Measurements from ENCODE around the gene RPL22. TPM values are rescaled to one million over a fixed set of nuclear protein-coding genes. Genes with fewer than 3 reads are reported as not detected.

Gene RPL22
- total and polyA plus RNA-seq, 2 of the 13 experiments (the other 11 are each of a cell fraction or from before 2014, with no cell fraction given), result 214 to 545 TPM

GRCh38 chr1:6205849-6206519 lies 6.6 kb upstream of the RPL22 start, which contains the start of gene RNF207 (continued):
- TF ChIP-seq MYPOP (CRISPR knock-in tag; IDR thresholded peaks at IDR 0.05) (peak; percentile 89), ZBTB38 (CRISPR knock-in tag; IDR thresholded peaks at IDR 0.05) (peak; percentile 18; the same call in 1 of the 2 replicates), ZNF773 (CRISPR knock-in tag; IDR thresholded peaks at IDR 0.05; ENCODE audit: borderline replicate concordance) (no peak), THAP8 (CRISPR knock-in tag; IDR thresholded peaks at IDR 0.05; ENCODE audit: borderline replicate concordance) (no peak), TFDP2 (CRISPR knock-in tag; IDR thresholded peaks at IDR 0.05) (peak; percentile 67; the same call in 1 of the 2 replicates), EEA1 (CRISPR knock-in tag; IDR thresholded peaks at IDR 0.05; ENCODE audit: borderline replicate concordance) (no peak), FOXM1 (CRISPR knock-in tag; IDR thresholded peaks at IDR 0.05) (0 out of 2 replicates have a peak, but pooled peaks have one; percentile 64), ZBTB20 (CRISPR knock-in tag; IDR thresholded peaks at IDR 0.05; ENCODE audit: borderline replicate concordance, low read depth) (peak; percentile 62; the same call in 1 of the 2 replicates), ZNF350 (CRISPR knock-in tag; IDR thresholded peaks at IDR 0.05; ENCODE audit: borderline replicate concordance, low read depth) (peak; percentile 83), ZNF30 (CRISPR knock-in tag; IDR thresholded peaks at IDR 0.05) (0 out of 2 replicates have a peak, but pooled peaks have one; percentile 33), SRSF1 (optimal IDR thresholded peaks at IDR 0.05; ENCODE audit: low read depth, low read length) (no peak), ZSCAN25 (CRISPR knock-in tag; IDR thresholded peaks at IDR 0.05) (peak; percentile 72; the same call in 1 of the 2 replicates), GABPA (IDR thresholded peaks at IDR 0.05; ENCODE audit: low read depth, low read length) (peak; percentile 40; the same call in 1 of the 2 replicates), GABPA (CRISPR knock-in tag; IDR thresholded peaks at IDR 0.05; ENCODE audit: low read depth) (peak; percentile 61; the same call in 1 of the 2 replicates), RCOR2 (CRISPR knock-in tag; IDR thresholded peaks at IDR 0.05) (no peak), TEF (CRISPR knock-in tag; IDR thresholded peaks at IDR 0.05) (no peak; the same call in 1 of the 2 replicates), ZNF468 (CRISPR knock-in tag; IDR thresholded peaks at IDR 0.05) (no peak), E2F1 (CRISPR knock-in tag; IDR thresholded peaks at IDR 0.05) (peak; percentile 66; the same call in 1 of the 2 replicates), HNRNPH1 (optimal IDR thresholded peaks at IDR 0.05; ENCODE audit: low read depth, low read length) (no peak), MTERF4 (CRISPR knock-in tag; IDR thresholded peaks at IDR 0.05) (no peak), ZSCAN5A (CRISPR knock-in tag; IDR thresholded peaks at IDR 0.05; ENCODE audit: borderline replicate concordance) (peak; percentile 54; the same call in 1 of the 2 replicates), FOXK2 (IDR thresholded peaks at IDR 0.05) (no peak)
